ENCODE measurements around the gene CREBBP. TPM values are rescaled to one million over a fixed set of nuclear protein-coding genes. Genes with fewer than 3 reads are reported as not detected.

Gene CREBBP
- total RNA-seq, 1 donor, result 109 TPM

DNA sequence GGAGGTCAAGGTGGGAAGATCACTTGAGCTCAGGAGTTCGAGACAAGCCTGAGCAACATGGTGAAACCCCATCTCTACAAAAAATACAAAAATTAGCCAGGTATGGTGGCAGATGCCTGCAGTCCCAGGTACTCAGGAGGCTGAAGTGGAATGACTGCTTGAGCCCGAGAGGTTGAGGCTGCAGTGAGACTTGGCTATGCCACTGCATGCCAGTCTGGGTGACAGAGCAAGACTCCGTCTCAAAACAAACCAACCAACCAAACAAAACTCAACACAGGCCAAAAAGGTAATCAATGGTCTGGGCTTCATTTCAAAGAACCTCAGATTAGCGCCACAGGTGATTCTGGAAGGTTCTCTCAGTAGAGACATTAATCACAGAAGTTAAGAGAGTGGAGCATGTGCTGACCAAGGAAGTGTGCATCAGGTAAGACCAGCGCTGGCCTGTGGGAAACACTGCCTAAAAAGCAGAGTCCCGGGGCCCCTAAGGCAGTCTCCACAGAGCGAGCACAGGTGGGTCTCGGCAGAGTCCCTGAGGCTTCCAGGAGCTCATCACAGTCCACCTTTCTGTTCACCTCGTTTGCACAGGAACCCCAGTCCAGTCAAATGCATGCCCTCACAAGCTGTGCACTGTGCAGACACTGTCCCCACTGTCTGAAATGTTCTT is 91.7 kb downstream of the CREBBP start:
- no peaks in the 10 kb centered on the region for H3K9me3 ChIP-seq (ENCODE audit: low read depth, low read length)
- H3K4me1 ChIP-seq (ENCODE audit: insufficient read depth, low read length), result peaks cover 29% of the 10 kb centered on the region
- H3K4me3 ChIP-seq (ENCODE audit: low read length), result no peak overlapping the region
- H3K27me3 ChIP-seq (ENCODE audit: insufficient read depth, low read length), result no peaks in the 10 kb centered on the region

DNA sequence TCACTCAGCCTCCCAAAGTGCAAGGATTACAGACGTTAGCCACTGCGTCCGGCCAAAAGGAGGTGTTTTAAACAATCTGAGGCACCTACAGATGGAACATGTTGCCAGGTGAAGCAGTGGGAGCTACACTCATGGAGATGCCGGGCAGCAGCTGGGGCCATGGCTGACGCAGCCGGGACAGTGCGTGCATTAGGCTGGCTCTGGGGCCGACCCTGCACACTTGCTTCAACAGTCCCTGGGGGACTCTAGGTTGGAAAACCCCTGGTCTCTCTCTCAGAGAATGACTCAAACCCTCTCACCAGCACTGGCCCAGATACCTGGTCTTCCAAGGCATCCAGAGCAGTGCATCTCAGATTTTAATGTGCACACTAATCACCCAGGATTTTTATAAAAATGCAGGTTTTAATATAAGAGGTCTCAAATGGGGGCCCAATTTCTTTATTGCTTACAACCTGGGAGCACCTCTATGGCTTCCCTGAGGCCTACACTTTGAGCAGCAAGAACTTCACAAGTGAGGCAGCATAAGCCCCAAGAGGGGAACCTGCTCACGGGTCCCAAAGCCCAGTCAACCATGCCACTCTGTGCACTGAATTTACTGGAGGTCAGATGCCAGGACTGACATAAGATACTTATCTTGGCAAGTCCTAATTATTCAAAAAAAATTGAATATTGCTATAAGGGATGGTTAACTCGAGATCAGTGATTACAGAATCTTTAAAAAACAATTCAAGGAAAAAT is 92.4 kb downstream of the CREBBP start:
- no peak overlapping the region for H3K4me3 ChIP-seq (ENCODE audit: low read length)
- no peaks in the 10 kb centered on the region for H3K9me3 ChIP-seq (ENCODE audit: low read depth, low read length)
- H3K27me3 ChIP-seq (ENCODE audit: insufficient read depth, low read length), result no peaks in the 10 kb centered on the region
- H3K4me1 ChIP-seq (ENCODE audit: insufficient read depth, low read length), result peaks cover 29% of the 10 kb centered on the region

- no peaks in the 10 kb centered on the region for H3K27me3 ChIP-seq (ENCODE audit: insufficient read depth, low read length)
- H3K9me3 ChIP-seq (ENCODE audit: low read depth, low read length), result no peaks in the 10 kb centered on the region
- H3K4me3 ChIP-seq (ENCODE audit: low read length), result no peak overlapping the region
- H3K4me1 ChIP-seq (ENCODE audit: insufficient read depth, low read length), result peaks cover 17% of the 10 kb centered on the region
Observed at GRCh38 chr16:3785413-3785812, 95.1 kb downstream of the CREBBP start.

- H3K9me3 ChIP-seq (ENCODE audit: low read depth, low read length), result no peaks in the 10 kb centered on the region
- no peaks in the 10 kb centered on the region for H3K27me3 ChIP-seq (ENCODE audit: insufficient read depth, low read length)
Observed at GRCh38 chr16:3783516-3783915, 97.0 kb downstream of the CREBBP start.

DNA sequence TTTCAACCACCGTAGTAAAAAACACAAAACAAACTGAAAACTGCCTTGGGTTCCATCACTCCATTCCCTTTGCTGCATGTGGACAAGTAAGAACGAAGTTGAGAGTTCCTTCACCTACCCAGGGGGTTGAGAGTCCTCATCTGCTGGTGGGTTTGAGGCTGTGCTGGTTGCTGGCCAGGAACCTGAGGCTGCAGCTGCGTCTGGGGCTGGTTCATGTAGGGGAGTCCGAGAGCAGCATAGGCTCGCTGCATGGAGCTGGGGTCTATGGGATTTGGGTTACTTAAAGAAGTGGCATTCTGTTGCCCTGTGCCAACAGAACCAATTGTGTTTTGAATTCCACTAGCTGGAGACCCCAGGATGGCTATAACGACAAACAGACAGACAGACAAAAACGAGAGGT is 97.9 kb downstream of the CREBBP start:
- H3K27me3 ChIP-seq (ENCODE audit: insufficient read depth, low read length), result no peaks in the 10 kb centered on the region
- H3K4me3 ChIP-seq (ENCODE audit: low read length), result no peak overlapping the region
- no peaks in the 10 kb centered on the region for H3K4me1 ChIP-seq (ENCODE audit: insufficient read depth, low read length)
- no peaks in the 10 kb centered on the region for H3K9me3 ChIP-seq (ENCODE audit: low read depth, low read length)

More at GRCh38 chr16:3783516-3783915, 97.0 kb downstream of the CREBBP start:
- Histone ChIP-seq H3K4me1 (ENCODE audit: insufficient read depth, low read length) (peaks cover 4% of the 10 kb centered on the region), H3K4me3 (ENCODE audit: low read length) (no peak overlapping the region)

GRCh38 chr16:3781421-3781820 is 99.1 kb downstream of the CREBBP start:
- H3K4me3 ChIP-seq (ENCODE audit: low read length), result no peak overlapping the region
- no peaks in the 10 kb centered on the region for H3K4me1 ChIP-seq (ENCODE audit: insufficient read depth, low read length)
- H3K9me3 ChIP-seq (ENCODE audit: low read depth, low read length), result no peaks in the 10 kb centered on the region
- no peaks in the 10 kb centered on the region for H3K27me3 ChIP-seq (ENCODE audit: insufficient read depth, low read length)

GRCh38 chr16:3780570-3780969 is 99.9 kb downstream of the CREBBP start:
- no peak overlapping the region for H3K4me3 ChIP-seq (ENCODE audit: low read length)
- H3K9me3 ChIP-seq (ENCODE audit: low read depth, low read length), result no peaks in the 10 kb centered on the region
- no peaks in the 10 kb centered on the region for H3K4me1 ChIP-seq (ENCODE audit: insufficient read depth, low read length)
- no peaks in the 10 kb centered on the region for H3K27me3 ChIP-seq (ENCODE audit: insufficient read depth, low read length)

DNA sequence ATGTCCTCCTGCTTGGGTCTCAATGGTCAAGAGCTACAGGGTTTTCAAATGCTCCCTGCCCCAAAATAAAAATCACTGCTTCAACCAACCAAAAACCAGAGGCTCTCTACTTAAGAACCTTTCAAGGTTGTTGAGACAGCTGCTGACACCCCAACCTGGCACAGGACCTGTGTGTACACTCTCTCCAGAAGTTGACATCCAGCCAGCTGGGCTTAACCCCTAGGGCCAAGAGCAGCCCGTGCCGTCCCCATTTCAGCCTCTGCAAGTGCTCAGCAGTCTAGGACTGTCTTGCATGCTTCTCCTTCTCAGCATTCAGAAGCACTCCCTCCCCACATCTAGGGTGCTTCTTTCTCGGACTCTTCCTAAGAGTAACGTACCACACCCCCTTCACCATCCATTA is 104.2 kb downstream of the CREBBP start:
- no peaks in the 10 kb centered on the region for H3K9me3 ChIP-seq (ENCODE audit: low read depth, low read length)
- no peaks in the 10 kb centered on the region for H3K4me1 ChIP-seq (ENCODE audit: insufficient read depth, low read length)
- no peak overlapping the region for H3K4me3 ChIP-seq (ENCODE audit: low read length)
- no peaks in the 10 kb centered on the region for H3K27me3 ChIP-seq (ENCODE audit: insufficient read depth, low read length)

DNA sequence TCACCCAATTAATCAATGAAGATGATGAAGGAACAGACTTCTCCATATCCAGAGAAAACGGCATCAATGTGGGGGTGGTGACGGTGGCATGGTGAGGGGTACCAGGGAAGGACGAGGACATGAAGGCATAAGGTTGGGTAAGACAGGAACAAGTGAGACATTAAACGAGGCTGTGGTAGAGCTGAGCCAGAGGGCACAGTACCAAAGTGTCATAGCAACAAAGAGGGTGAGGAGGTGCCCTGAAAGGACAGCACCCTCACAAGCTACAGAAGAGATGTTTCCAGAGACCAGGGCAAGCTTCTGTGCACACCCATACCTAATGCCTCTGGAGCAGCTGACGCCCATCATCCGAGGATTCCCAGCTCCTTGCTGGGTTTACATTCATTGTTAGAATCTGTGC is 105.7 kb downstream of the CREBBP start:
- Histone ChIP-seq H3K4me3 (ENCODE audit: low read length) (no peak overlapping the region), H3K4me1 (ENCODE audit: insufficient read depth, low read length) (no peaks in the 10 kb centered on the region), H3K9me3 (ENCODE audit: low read depth, low read length) (no peaks in the 10 kb centered on the region), H3K27me3 (ENCODE audit: insufficient read depth, low read length) (no peaks in the 10 kb centered on the region)

DNA sequence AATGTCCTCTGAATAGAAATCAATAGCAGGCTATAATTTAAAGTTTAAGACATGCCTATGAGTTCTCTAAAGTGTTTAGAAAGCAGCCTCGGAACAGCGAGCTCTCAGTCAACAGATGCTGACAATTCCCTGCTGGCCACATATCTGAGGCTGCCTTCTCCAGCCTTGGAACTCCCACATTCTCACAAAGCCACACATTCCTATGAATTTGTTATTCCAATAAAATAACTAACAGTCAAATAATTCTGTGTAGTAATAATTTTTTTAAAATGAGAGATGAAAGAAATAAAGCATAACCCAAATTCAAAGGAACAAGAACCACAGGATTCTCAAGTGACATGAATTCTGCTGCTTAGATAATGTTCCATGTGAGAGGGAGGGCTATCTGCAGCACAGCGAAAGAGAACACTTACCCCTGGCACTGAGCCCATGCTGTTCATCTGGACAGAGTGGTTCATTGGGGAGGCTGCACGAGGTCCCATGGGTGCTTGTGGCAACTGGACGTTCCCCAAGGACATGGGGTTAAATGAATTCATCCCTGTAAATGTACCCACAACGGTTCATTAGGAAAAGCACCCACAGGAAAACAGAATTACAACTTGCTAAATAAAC is 106.3 kb downstream of the CREBBP start:
- H3K9me3 ChIP-seq (ENCODE audit: low read depth, low read length), result no peaks in the 10 kb centered on the region

GRCh38 chr16:3773663-3774062 is 106.8 kb downstream of the CREBBP start:
- no peaks in the 10 kb centered on the region for H3K27me3 ChIP-seq (ENCODE audit: insufficient read depth, low read length)
- no peaks in the 10 kb centered on the region for H3K9me3 ChIP-seq (ENCODE audit: low read depth, low read length)
- no peak overlapping the region for H3K4me3 ChIP-seq (ENCODE audit: low read length)
- no peaks in the 10 kb centered on the region for H3K4me1 ChIP-seq (ENCODE audit: insufficient read depth, low read length)

More for the DNA sequence above, 106.3 kb downstream of the CREBBP start:
- no peak overlapping the region for H3K4me3 ChIP-seq (ENCODE audit: low read length)
- no peaks in the 10 kb centered on the region for H3K27me3 ChIP-seq (ENCODE audit: insufficient read depth, low read length)
- H3K4me1 ChIP-seq (ENCODE audit: insufficient read depth, low read length), result no peaks in the 10 kb centered on the region

DNA sequence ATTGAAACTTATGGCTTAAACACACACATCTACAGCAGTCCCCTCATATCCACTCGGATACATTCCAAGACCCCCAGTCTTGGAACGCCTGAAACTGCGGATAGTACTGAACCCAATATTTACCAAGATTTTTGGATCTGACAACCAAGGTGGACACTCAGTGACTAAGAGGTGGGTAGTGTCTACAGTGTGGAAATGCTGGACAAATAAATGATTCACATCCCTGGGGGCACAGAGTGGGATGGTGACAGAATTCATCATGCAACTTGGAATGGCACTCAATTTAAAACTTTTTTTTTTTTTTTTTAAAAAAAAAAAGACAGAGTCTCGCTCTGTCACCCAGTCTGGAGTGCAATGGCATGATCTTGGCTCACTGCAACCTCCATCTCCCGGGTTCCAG is 109.0 kb downstream of the CREBBP start:
- Histone ChIP-seq H3K27me3 (ENCODE audit: insufficient read depth, low read length) (no peaks in the 10 kb centered on the region), H3K4me1 (ENCODE audit: insufficient read depth, low read length) (peaks cover 4% of the 10 kb centered on the region), H3K9me3 (ENCODE audit: low read depth, low read length) (no peaks in the 10 kb centered on the region), H3K4me3 (ENCODE audit: low read length) (no peak overlapping the region)

- Histone ChIP-seq H3K9me3 (ENCODE audit: low read depth, low read length) (no peaks in the 10 kb centered on the region), H3K4me1 (ENCODE audit: insufficient read depth, low read length) (peaks cover 4% of the 10 kb centered on the region), H3K27me3 (ENCODE audit: insufficient read depth, low read length) (no peaks in the 10 kb centered on the region), H3K4me3 (ENCODE audit: low read length) (no peak overlapping the region)
Observed at GRCh38 chr16:3770530-3770929, 110.0 kb downstream of the CREBBP start.

DNA sequence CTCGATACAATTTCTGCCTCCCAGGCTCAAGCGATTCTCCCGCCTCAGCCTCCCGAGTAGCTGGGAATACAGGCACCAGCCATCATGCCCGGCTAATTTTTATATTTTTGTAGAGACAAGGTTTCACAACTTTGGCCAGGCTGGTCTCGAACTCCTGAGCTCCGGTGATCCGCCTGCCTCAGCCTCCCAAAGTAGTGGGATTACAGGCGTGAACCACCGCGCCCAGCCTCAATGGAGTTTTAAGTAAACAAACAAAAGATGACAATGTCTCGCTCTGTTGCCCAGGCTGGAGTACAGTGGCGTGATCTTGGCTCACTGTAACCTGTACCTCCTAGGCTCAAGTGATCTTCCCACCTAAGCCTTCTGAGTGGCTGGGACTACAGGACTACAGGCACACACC is 110.6 kb downstream of the CREBBP start:
- Histone ChIP-seq H3K4me3 (ENCODE audit: low read length) (no peak overlapping the region), H3K4me1 (ENCODE audit: insufficient read depth, low read length) (peaks cover 4% of the 10 kb centered on the region), H3K27me3 (ENCODE audit: insufficient read depth, low read length) (no peaks in the 10 kb centered on the region), H3K9me3 (ENCODE audit: low read depth, low read length) (no peaks in the 10 kb centered on the region)

DNA sequence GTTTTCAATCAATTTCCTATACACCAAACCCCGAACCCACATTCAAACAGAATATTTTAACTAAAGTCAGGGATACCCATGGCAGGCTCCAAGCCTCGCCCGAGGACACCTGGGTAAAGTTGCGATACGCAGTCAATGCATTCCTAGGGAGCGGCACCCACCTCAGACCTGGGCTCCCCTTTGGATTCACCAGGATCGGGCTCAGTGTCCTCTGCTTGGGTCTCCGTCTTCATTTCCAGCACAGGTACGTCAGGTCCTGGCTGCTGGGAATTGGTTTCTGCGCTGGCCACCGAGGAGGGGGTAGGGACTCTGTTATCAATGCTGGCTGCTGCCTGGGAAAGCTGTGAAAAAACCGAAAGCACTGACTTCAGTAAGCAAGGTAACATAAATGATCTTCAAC is 111.5 kb downstream of the CREBBP start:
- Histone ChIP-seq H3K4me1 (ENCODE audit: insufficient read depth, low read length) (peaks cover 4% of the 10 kb centered on the region), H3K4me3 (ENCODE audit: low read length) (no peak overlapping the region), H3K9me3 (ENCODE audit: low read depth, low read length) (no peaks in the 10 kb centered on the region), H3K27me3 (ENCODE audit: insufficient read depth, low read length) (no peaks in the 10 kb centered on the region)

All from mononuclear cell (primary cell).